Motor neuron (in vitro differentiated cells): ENCODE data around the gene MACIR. TPM values are rescaled to one million over a fixed set of nuclear protein-coding genes. Genes with fewer than 3 reads are reported as not detected.

ENCODE experiments used
- ATAC-seq, 8 experiments: fragments of 200-7000 bp; cut with Tn5 transposase; replicated peaks in 6 of 8; 2 replicates each; pipeline ENCODE4 v1.8.0; 2021; ENCODE audit warnings: mild to moderate bottlenecking in 8 of 8, moderate library complexity in 8 of 8
- H3K27ac ChIP-seq, 2 donors: fragments of 250-450 bp; sonication (Bioruptor Pico); 2 replicates each; pipeline ENCODE4 v1.9.0; 2021; ENCODE audit warnings: antibody characterized with exemption in 2 of 2, mild to moderate bottlenecking in 2 of 2, moderate library complexity in 1 of 2
- H3K4me1 ChIP-seq, 2 donors: fragments of 250-450 bp; sonication (Bioruptor Pico); replicated peaks in 1 of 2; 2 replicates each; pipeline ENCODE4 v1.6.1; 2021; ENCODE audit warnings: antibody characterized with exemption in 2 of 2, mild to moderate bottlenecking in 2 of 2, moderate library complexity in 1 of 2
- H3K4me3 ChIP-seq, 5 donors: fragments of 250-450 bp; sonication (Bioruptor Pico); 2 replicates each; pipeline ENCODE4 v1.9.0; 2021; ENCODE audit warnings: antibody characterized with exemption in 5 of 5, mild to moderate bottlenecking in 5 of 5, moderate library complexity in 4 of 5
- WGBS, 10 experiments: fragments of 450-650 bp; shearing (Covaris generic); methylation state at CpG; one replicate each; pipeline ENCODE4 v1.0.0; 2022; 5-methylcytosine and 5-hydroxymethylcytosine counted together
- in situ Hi-C, 9 experiments: fragments of 400-800 bp; cut with MboI; loops; one replicate each; pipeline ENCODE4 v1.15.0; 2021; ENCODE audit warnings: low sequenced_read_pairs in 9 of 9, low pct_unique_long_range_greater_than_20kb in 2 of 9; ENCODE audit not compliant: unreplicated experiment in 9 of 9
- total RNA-seq, 8 experiments: library from RNA; unstranded; fragments of 300-600 nt; gene quantifications; 2 replicates each; pipeline versions ENCODE4 v1.2.3 to v1.2.4, GENCODE V29; 2022

Gene MACIR
- total RNA-seq, 8 experiments from 2014 or later: 13.0 to 51.5 (median 17.0) TPM

DNA sequence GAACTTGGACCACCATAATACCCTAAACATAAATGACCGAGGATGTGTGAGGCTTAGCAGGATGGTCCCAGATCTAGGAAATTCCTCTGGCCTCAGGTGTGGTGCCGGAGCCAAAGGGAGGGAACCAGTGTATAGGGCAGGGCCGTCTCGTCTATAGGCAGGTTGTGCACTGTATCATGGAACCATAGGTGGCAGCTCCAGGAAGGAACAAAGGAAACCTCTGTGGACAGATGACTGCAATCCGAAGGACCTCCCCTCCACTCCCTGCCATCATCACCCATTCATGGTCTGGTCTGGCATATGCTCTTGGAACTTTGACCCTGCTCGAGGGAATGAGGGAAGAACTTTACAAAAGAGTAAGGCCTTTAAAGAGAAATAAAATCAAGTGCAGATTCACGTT is 2.9 kb upstream of the MACIR start:
- 70 to 100% (median 82%) methylated on average over 2 to 6 of the region's 7 CpGs; no CpG with 5 or more reads in 4 of the 10 experiments for WGBS, 10 experiments
- no peak for ATAC-seq
- Histone ChIP-seq H3K27ac (no peak overlapping the region), H3K4me1 (peaks cover 0 to 2% of the 10 kb centered on the region in 2 donors), H3K4me3 (no peak overlapping the region)
- in situ Hi-C loops: loop anchor here in 2 of 9 experiments (25.0 kb wide), 1 partner anchor 207 kb away; no protein-coding TSS in a partner anchor

DNA sequence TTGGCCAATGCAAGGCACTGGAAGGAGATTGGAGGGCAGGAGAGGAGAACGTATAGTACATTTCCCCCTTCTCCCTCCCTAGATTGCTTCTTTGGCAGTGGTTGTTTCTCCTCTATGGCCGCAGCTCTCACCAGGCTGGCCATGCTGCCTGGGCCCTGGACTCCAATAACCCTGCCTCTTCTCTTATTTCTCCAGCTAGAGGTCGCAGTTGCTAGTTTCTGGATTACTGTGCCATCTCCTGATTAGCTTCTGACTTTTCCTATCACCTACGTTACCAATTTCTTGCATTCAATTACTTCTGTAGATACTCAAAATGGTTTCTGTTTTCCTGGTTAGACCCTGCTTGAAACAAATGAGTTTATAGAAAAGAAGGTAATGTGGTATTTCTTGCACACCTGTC is 2.4 kb upstream of the MACIR start:
- no peak for ATAC-seq
- Histone ChIP-seq H3K4me1 (peaks cover 0 to 7% of the 10 kb centered on the region in 2 donors), H3K4me3 (no peak overlapping the region), H3K27ac (no peak overlapping the region)
- in situ Hi-C loops: loop anchor here in 2 of 9 experiments (25.0 kb wide), 1 partner anchor 206 kb away; no protein-coding TSS in a partner anchor
- 50 to 100% (median 86%) methylated on average over 1 to 3 of the region's 4 CpGs; no CpG with 5 or more reads in 3 of the 10 experiments for WGBS, 10 experiments

DNA sequence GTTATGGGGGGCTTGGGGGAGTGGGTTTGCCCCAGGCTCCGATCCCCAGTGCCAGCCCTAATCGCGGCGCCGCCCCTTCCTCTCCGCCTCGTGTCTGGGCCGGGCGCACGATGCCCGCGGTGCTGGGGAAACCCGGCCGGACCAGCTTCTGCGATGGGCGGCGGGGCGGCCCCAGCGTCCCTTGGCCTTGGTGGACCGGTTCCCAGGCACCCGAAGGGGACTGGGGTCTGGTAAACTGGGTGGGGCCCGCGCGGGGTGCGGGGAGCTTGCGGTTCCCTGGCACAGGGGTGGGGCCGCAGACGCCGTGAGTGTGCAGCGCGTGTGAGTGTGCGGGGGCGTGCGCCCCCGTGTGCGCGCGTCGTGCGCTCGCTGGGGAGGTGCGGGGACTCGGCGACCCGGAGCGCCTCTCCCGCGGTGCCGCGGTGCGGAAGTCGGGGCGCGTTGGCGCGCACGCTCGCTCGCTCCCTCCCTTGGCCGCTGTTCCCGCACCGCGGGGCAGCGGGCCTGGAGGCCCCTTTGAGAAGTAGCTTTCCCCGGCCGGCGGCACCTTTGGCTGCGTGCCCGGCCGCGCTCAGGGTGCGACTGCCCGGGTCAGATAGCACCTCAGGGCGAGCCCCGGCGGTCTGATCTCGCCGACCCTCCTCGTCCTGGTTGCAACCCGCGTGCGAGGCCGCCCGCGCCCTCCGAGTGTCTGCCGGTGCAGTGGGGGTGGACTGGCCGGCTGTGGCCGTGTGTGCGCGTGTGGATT is 568 bp downstream of the MACIR start:
- in situ Hi-C loops: loop anchor here in 2 of 9 experiments (25.0 kb wide), 1 partner anchor 203 kb away; no protein-coding TSS in a partner anchor
- peak overlapping the region; percentile 76 for H3K27ac ChIP-seq
- 0% methylated on average over 8 to 9 of the region's 91 CpGs; no CpG with 5 or more reads in 8 of the 10 experiments for WGBS, 10 experiments
- H3K4me1 ChIP-seq: peaks cover 3 to 17% of the 10 kb centered on the region in 2 donors
- ATAC-seq: peak; percentile 34 to 62 (median 58)
- peak overlapping the region; percentile 73 to 86 (median 82) for H3K4me3 ChIP-seq

DNA sequence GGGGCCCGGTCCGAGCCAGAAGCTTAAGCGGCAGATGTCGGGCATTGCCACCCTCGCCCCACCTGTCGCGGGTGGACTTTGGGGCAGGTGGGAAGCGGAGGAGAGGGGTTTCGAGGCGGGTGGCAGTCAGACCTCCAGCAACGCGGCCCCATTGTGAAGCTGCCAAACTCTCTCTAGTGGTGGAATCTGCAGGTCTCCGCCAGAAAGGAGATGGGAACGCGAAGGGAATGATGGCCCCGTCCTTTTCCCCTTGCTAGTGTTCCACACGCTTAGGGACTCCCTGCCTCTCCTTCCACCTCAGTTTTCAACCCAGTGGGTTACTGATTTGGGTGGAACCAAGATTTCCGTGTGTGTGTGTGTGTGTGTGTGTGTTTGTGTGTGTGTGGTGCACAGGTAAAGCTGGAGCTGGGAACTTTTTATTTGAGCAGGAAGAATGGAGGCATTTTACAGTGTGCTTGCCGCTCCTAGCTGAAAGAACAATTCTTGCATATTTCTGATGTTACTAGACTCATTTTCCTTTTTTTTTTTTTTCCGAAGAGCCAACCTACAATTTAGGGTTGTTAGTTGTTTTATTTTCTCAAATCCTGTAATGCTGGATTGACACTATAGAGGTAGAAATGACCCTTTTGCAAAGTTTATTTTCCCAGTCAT is 1.3 kb downstream of the MACIR start:
- in situ Hi-C loops: loop anchor here in 2 of 9 experiments (25.0 kb wide), 1 partner anchor 202 kb away; no protein-coding TSS in a partner anchor
- WGBS, 10 experiments: 0 to 8% (median 0%) methylated on average over 1 to 9 of the region's 20 CpGs; no CpG with 5 or more reads in 3 of the 10 experiments
- peak in 7 of 8 experiments; percentile 0 to 2 (median 1) for ATAC-seq
- Histone ChIP-seq H3K4me3 (peak overlapping the region; percentile 73 to 86 (median 82)), H3K27ac (peak overlapping the region; percentile 76), H3K4me1 (peaks cover 3 to 18% of the 10 kb centered on the region in 2 donors)

DNA sequence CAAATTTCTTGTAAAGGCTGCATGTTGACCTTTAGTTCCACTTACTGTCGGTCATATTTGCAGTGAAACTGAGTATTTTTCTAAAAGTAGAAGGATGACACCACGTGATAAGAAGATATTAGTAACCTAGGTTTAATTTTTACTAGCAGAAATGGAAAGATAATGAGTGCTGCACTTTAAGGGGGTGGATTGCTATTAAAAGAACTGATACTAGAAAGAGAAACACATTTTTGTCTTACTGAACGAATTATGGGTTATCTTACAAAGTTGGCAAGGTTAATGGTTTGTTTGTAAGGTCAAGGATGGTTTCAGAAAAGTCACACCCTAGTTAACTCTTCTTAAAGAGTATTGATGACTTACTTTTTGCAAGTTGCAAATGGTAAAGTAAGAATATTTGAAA is 2.4 kb downstream of the MACIR start:
- 9 to 58% (median 37%) methylated on average over 2 to 3 of the region's 3 CpGs; no CpG with 5 or more reads in 1 of the 10 experiments for WGBS, 10 experiments
- ATAC-seq: no peak
- in situ Hi-C loops: loop anchor here in 2 of 9 experiments (25.0 kb wide), 1 partner anchor 201 kb away; no protein-coding TSS in a partner anchor
- Histone ChIP-seq H3K4me1 (peaks cover 8 to 28% of the 10 kb centered on the region in 2 donors), H3K4me3 (peak overlapping the region in 3 of 5 donors; percentile 75 to 86 (median 82)), H3K27ac (no peak overlapping the region)

DNA sequence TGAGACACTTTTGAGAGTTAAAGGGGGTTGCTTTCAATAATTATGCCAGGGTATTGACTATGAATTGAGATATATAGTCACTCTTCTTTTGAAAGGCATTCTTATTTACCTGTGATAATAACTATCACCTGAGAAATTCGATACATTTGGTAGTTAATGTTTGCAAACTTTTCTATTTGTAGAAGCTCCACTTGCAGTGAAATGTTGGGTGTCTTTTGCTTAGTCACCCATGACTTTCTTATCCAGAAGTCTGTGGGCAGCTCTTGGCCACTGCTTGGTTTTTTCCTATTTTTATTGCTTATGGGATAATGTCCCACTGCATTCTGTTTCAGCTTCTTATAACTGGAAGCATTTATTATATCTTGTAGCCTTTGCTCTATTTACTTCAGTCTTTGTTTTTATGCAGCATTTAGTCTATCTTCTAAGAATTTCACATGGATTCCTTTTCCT is 3.9 kb downstream of the MACIR start:
- ATAC-seq: no peak
- Histone ChIP-seq H3K4me3 (no peak overlapping the region), H3K27ac (no peak overlapping the region), H3K4me1 (peaks cover 8 to 28% of the 10 kb centered on the region in 2 donors)
- in situ Hi-C loops: loop anchor here in 2 of 9 experiments (25.0 kb wide), 1 partner anchor 200 kb away; no protein-coding TSS in a partner anchor
- 40 to 100% (median 50%) methylated on average over 1 of the region's 1 CpG; no CpG with 5 or more reads in 4 of the 10 experiments for WGBS, 10 experiments

DNA sequence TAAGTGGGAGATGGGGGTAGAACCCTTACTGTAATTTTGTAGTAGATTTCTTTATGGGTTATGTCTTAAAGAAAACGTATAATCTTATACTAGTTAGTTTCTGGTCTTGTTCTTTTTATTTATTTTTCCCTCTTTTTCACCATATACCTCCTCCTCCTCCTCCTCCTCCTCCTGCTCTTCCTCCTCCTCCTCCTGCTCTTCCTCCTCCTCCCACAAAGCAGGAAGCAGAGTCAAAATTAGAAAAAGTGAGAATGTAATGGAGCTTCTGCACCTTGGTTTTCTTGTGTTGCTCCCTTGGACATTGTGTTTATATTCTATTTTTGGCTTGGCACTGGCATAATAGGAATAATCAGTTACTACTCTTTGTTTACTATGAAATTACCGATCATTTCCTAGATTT is 4.5 kb downstream of the MACIR start:
- no peak for ATAC-seq
- WGBS, 10 experiments: 20 to 100% (median 78%) methylated on average over 1 to 2 of the region's 2 CpGs; no CpG with 5 or more reads in 2 of the 10 experiments
- H3K4me1 ChIP-seq: peaks cover 8 to 28% of the 10 kb centered on the region in 2 donors
- no peak overlapping the region for H3K4me3 ChIP-seq
- H3K27ac ChIP-seq: no peak overlapping the region
- in situ Hi-C loops: loop anchor here in 2 of 9 experiments (25.0 kb wide), 1 partner anchor 199 kb away; no protein-coding TSS in a partner anchor

DNA sequence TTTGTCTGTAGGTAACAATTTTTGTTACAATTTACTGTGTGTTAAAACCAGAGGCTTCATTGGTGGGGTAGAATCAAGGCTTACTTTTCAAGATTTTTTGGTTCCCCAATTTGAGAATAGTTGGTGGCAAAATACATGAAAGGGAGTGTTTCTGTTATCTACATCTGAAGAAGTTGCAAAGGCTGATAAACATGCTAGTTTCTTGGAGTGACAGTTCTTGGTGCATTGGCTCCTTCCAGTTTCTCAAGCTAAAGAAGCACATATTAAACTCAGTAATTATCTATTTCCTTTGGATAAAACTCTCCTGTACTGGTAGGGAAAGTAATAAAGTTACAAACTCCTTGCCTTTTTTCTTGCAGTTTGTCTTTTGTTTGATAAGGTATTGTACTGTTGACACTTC is 5.9 kb downstream of the MACIR start:
- no peak overlapping the region for H3K4me3 ChIP-seq
- H3K27ac ChIP-seq: no peak overlapping the region
- H3K4me1 ChIP-seq: peaks cover 8 to 28% of the 10 kb centered on the region in 2 donors
- no peak for ATAC-seq
- in situ Hi-C loops: loop anchor here in 2 of 9 experiments (25.0 kb wide), 1 partner anchor 198 kb away; no protein-coding TSS in a partner anchor

DNA sequence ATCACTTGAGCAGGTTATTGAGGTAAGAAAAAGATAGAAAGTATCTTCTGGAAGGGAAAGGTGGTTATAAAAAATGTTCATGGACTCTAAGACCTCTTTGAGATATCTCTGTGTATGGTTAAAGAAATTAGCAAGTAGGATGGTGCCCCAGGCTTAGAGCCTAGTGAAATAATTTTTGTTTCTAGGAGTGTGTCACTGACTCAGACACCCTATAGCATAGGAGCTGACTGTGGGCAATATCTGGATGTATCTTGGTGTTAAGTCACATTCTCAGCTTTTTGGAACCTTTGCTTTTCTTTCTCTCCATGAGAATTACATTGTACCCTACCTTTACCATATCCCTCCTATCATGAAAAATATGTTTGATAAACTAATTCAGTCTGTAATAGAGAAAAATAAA is 12.0 kb downstream of the MACIR start:
- H3K4me3 ChIP-seq: no peak overlapping the region

DNA sequence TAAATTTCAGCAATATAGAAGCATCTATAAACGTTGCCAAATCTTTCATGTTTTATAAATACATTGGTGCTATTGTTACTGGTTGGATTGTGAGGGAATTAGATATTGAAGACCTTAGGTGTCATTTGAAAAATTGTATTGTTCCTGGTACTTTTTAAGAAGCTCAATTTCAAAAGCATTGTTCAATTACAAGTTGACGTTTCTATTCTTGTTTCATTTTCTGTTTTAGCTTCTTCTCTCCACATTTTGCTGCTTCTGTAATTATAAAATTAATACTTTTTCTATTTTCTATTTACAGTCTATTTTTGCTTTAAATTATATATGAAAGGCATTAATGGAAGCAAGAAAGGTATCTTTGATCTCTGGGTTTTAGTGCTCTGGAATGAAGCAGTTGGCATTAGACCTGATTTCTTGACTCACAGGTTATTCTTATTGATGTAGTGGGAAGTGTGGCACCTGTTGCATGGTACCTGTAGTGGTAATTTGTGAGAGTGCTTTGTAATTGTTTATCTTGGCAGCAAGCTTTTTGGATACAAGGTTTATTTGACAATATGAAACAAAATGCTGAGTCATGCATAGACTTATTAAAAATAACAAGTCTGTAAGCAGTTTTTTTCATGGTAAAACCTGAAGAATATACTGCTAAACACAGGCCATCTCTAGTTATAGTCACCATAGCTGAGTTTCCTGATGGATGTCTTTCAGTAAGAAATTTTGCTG is 13.2 kb downstream of the MACIR start:
- in situ Hi-C loops: loop anchor here in 2 of 9 experiments (25.0 kb wide), 1 partner anchor 191 kb away; no protein-coding TSS in a partner anchor
- no peaks in the 10 kb centered on the region for H3K4me1 ChIP-seq
- ATAC-seq: no peak
- no peak overlapping the region for H3K27ac ChIP-seq
- H3K4me3 ChIP-seq: no peak overlapping the region
- WGBS, 10 experiments: 62 to 100% (median 91%) methylated on average over 1 to 2 of the region's 2 CpGs

More for the DNA sequence above, 12.0 kb downstream of the MACIR start:
- Histone ChIP-seq H3K27ac (no peak overlapping the region), H3K4me1 (peaks cover 0 to 2% of the 10 kb centered on the region in 2 donors)
- ATAC-seq: no peak
- in situ Hi-C loops: loop anchor here in 2 of 9 experiments (25.0 kb wide), 1 partner anchor 192 kb away; no protein-coding TSS in a partner anchor

DNA sequence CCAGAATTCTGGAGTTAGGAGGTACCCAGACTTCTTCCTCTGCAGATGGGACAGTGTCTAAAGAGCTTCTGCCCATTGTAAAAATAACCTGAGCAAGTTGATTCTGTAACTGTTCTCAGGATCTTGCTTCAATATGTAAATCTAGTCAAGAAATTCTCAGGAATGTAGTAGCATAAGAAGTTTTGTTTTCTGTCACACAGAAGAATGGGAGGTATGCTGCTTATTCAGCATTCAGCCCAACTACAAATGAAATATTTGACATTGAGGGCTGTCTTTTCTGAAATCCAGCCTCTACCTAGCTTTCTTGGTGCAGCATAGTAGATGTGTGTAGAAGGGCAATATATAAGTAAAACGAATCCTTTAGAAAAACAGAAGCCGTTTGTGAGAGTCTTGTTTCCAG is 13.8 kb downstream of the MACIR start:
- peak in 2 of 8 experiments; percentile 26 to 46 for ATAC-seq
- Histone ChIP-seq H3K4me3 (no peak overlapping the region), H3K27ac (no peak overlapping the region), H3K4me1 (no peaks in the 10 kb centered on the region)
- 90 to 100% (median 92%) methylated on average over 1 to 2 of the region's 2 CpGs; no CpG with 5 or more reads in 3 of the 10 experiments for WGBS, 10 experiments
- in situ Hi-C loops: loop anchor here in 2 of 9 experiments (25.0 kb wide), 1 partner anchor 190 kb away; no protein-coding TSS in a partner anchor

DNA sequence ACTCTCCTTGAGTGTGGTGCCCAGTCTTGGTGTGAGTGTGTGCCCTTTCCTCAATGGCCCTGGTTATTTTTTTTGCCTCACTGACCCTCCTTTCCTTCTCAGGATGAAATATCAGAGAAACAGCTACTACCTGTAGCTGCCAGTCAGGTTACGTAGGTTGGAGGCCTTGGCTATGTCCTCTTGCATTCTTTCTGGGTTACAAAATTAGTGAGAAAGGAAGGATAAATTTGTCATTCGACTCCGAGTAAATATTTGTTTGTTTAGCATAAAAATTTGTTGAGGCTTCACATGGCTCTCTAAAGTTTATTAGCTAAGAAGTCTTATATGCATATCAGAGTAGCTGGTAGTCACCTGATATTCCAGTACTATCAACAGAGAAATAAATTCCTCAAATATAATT is 15.4 kb downstream of the MACIR start:
- ATAC-seq: no peak
- Histone ChIP-seq H3K27ac (no peak overlapping the region), H3K4me3 (no peak overlapping the region), H3K4me1 (no peaks in the 10 kb centered on the region)
- 89 to 100% (median 98%) methylated on average over 1 to 3 of the region's 3 CpGs for WGBS, 10 experiments
- in situ Hi-C loops: loop anchor here in 2 of 9 experiments (25.0 kb wide), 1 partner anchor 188 kb away; no protein-coding TSS in a partner anchor
